ENCODE data around the gene CEACAM6. TPM values are rescaled to one million over a fixed set of nuclear protein-coding genes. Genes with fewer than 3 reads are reported as not detected.

CEACAM6 gene
- total RNA-seq (2022; extraction: Qiagen RNA extraction) = 14.7 to 22.7 TPM (median 18.6 TPM) in 5 replicates

DNA sequence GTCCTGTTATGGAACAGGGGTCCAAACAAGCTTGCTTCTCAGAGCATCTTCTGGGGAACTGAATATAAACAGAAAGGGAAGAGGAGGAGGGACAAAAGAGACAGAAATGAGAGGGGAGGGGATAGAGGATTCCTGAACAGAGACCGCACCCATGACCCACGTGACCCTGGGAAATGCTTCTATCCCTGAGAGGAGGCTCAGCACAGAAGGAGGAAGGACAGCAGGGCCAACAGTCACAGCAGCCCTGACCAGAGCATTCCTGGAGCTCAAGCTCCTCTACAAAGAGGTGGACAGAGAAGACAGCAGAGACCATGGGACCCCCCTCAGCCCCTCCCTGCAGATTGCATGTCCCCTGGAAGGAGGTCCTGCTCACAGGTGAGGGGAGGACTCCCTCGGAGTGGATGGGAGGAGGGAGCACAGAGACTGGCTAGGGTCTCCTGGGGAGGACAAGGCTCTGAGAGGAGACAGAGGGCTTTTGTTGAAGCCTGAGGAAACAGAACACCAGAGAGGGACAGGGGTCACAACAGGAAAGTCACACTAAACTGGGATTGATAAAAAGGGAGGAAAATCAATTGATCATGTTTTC lies at the start of gene CEACAM6:
CEACAM6 (plus strand) TSS at position 203 of the 586 bp plus-strand sequence; CDS start at position 312, 109 bp downstream.

DNA sequence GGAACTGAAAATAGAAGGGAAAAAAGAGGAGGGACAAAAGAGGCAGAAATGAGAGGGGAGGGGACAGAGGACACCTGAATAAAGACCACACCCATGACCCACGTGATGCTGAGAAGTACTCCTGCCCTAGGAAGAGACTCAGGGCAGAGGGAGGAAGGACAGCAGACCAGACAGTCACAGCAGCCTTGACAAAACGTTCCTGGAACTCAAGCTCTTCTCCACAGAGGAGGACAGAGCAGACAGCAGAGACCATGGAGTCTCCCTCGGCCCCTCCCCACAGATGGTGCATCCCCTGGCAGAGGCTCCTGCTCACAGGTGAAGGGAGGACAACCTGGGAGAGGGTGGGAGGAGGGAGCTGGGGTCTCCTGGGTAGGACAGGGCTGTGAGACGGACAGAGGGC lies 46.8 kb upstream of the CEACAM6 start, which contains the start of gene CEACAM5:
CEACAM5 (plus strand) TSS at position 146 of the 400 bp plus-strand sequence; CDS start at position 252, 106 bp downstream.

DNA sequence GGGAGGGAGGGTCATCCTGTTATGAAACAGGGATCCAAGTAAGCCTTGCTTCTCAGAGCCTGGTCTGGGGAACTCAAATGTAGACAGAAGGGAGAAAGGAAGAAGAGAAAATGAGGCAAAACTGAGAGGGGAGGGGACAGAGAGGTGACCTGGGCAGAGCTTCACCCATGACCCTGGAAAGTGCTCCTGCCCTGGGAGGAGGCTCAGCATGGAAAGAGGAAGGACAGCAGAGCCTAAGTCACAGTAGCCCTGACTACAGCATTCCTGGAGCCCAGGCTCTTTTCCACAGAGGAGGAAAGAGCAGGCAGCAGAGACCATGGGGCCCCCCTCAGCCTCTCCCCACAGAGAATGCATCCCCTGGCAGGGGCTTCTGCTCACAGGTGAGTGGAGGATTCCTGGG lies 41.0 kb downstream of the CEACAM6 start, which contains the start of gene CEACAM3:
CEACAM3 (plus strand) TSS at position 226 of the 400 bp plus-strand sequence; CDS start at position 317, 91 bp downstream.

Other genes starting within 250 kb of the CEACAM6 start
- gene CEACAM21, start 179.4 kb upstream of the CEACAM6 start, total RNA-seq (2022; extraction: Qiagen RNA extraction) = not detected in 5 replicates
- gene CEACAM4, start 128.5 kb upstream of the CEACAM6 start, total RNA-seq (2022; extraction: Qiagen RNA extraction) = not detected in 5 replicates
- 0.03 to 0.18 TPM (median 0.10 TPM) in 3 of 5 replicates, not detected in the others for gene CEACAM7, start 67.3 kb upstream of the CEACAM6 start, total RNA-seq (2022; extraction: Qiagen RNA extraction)
- gene CEACAM5, start 46.9 kb upstream of the CEACAM6 start, total RNA-seq (2022; extraction: Qiagen RNA extraction) = 1.4 to 2.1 TPM (median 1.6 TPM) in 5 replicates
- gene CEACAM3, start 41.1 kb downstream of the CEACAM6 start, total RNA-seq (2022; extraction: Qiagen RNA extraction) = not detected in 5 replicates
- not detected in 5 replicates for gene LYPD4, start 89.2 kb downstream of the CEACAM6 start, total RNA-seq (2022; extraction: Qiagen RNA extraction)
- not detected in 5 replicates for gene DMRTC2, start 89.5 kb downstream of the CEACAM6 start, total RNA-seq (2022; extraction: Qiagen RNA extraction)
- gene RPS19, start 104.7 kb downstream of the CEACAM6 start, total RNA-seq (2022; extraction: Qiagen RNA extraction) = 7,675 to 10,466 TPM (median 9,473 TPM) in 5 replicates
- 0.70 to 1.2 TPM (median 0.95 TPM) in 5 replicates for gene CD79A, start 121.7 kb downstream of the CEACAM6 start, total RNA-seq (2022; extraction: Qiagen RNA extraction)
- 84.5 to 116 TPM (median 100 TPM) in 5 replicates for gene ARHGEF1, start 127.7 kb downstream of the CEACAM6 start, total RNA-seq (2022; extraction: Qiagen RNA extraction)
- 0.20 to 0.39 TPM (median 0.30 TPM) in 5 replicates for gene ERFL, start 172.9 kb downstream of the CEACAM6 start, total RNA-seq (2022; extraction: Qiagen RNA extraction)
- gene RABAC1, start 203.8 kb downstream of the CEACAM6 start, total RNA-seq (2022; extraction: Qiagen RNA extraction) = 192 to 280 TPM (median 239 TPM) in 5 replicates
- gene ATP1A3, start 238.7 kb downstream of the CEACAM6 start, total RNA-seq (2022; extraction: Qiagen RNA extraction) = 4.0 to 4.6 TPM (median 4.2 TPM) in 5 replicates

All from A549 treated with Hydrocortisone at 1 μM for 4 hours (cell line).